GM20000 (cell line): Measurements from ENCODE around the gene BTBD9.

Source experiments
- DNase-seq: peaks from one replicate; pipeline ENCODE4 v3.0.0; 2012; ENCODE audit warnings: low spot score
- TF ChIP-seq, protein P1 (sequence below): IDR thresholded peaks from 2 replicates; pipeline ENCODE4 v1.5.1; 2012; ENCODE audit warnings: mild to moderate bottlenecking, control low read depth; ENCODE audit errors: extremely low read depth, missing control alignments

Gene BTBD9

DNA sequence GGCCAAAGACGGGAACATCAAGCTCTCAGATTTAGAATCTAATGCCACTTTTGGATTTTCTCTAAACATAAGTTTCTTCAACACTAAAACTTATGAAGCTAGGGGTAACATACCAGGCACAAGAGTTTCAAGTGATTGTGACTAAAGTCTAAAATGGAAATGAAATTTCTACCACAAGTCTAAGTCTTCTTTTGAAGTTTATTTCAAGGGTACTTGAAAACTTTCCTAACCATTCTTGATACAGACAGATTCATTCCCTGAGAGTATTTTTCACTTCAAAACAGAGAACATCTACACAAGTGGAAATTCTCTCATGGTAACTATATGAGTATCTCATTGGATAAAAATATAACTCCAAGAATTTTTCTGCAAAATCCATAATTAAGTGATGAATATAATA, 56.2 kb downstream of the BTBD9 start:
- no peak for DNase-seq
- TF ChIP-seq, protein P1, sequence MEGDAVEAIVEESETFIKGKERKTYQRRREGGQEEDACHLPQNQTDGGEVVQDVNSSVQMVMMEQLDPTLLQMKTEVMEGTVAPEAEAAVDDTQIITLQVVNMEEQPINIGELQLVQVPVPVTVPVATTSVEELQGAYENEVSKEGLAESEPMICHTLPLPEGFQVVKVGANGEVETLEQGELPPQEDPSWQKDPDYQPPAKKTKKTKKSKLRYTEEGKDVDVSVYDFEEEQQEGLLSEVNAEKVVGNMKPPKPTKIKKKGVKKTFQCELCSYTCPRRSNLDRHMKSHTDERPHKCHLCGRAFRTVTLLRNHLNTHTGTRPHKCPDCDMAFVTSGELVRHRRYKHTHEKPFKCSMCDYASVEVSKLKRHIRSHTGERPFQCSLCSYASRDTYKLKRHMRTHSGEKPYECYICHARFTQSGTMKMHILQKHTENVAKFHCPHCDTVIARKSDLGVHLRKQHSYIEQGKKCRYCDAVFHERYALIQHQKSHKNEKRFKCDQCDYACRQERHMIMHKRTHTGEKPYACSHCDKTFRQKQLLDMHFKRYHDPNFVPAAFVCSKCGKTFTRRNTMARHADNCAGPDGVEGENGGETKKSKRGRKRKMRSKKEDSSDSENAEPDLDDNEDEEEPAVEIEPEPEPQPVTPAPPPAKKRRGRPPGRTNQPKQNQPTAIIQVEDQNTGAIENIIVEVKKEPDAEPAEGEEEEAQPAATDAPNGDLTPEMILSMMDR, result no peak

DNA sequence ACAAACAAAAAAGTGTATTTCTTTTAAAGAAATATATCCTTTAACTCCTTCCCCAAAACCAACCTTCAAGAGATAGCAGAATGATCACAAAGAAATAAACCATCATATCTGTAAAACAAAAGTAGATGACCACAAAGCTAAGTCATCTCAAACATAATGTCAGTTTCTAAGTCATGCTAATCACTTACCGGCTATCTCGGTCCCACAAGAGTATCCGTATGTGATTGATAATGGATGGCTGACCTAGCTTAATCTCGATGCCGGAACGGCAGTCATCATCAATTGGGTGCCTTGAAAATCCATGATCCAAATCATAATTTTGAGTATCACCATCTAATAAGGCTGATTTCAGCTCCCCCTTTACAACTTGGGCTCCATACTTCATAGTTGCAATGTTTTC, 59.7 kb downstream of the BTBD9 start:
- DNase-seq, result no peak
- TF ChIP-seq, protein P1, result no peak

- TF ChIP-seq, protein P1, result no peak
- DNase-seq, result no peak
These were observed 60.6 kb downstream of the BTBD9 start for GRCh38 chr6:38579010-38579628.

DNA sequence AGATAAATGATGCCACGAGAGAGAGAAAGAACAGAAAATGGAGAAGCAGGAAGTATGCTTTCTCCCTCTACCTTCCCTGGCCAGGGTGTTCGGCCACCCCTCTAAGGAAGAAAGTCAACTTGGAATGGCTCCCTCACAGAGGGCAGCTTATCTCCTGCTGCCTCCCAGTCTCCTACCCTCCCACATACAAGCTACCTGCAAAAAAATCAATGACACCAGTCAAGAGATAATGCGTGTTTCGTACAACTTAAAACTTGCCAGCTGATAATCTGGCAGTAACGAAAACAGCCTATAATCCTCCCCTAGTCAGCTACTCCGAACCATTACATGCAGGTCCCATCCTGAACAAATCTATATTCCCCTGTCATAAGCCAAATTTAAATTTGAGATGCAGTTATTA, 61.7 kb downstream of the BTBD9 start:
- TF ChIP-seq, protein P1, result no peak
- no peak for DNase-seq

- no peak for DNase-seq
- TF ChIP-seq, protein P1, result no peak
These were observed 62.2 kb downstream of the BTBD9 start for GRCh38 chr6:38577492-38577891.

GRCh38 chr6:38573801-38574395, 65.8 kb downstream of the BTBD9 start:
- DNase-seq, result no peak
- TF ChIP-seq, protein P1, result no peak

GRCh38 chr6:38572186-38572813, 67.4 kb downstream of the BTBD9 start:
- TF ChIP-seq, protein P1, result no peak
- DNase-seq, result peak; percentile 31
